HuH-7 (cell line): ENCODE data around the gene GPRASP3.
"Not testable (repeated sequence)": the region's sequence is repeated elsewhere in the genome, so short reads cannot be mapped to it uniquely, and the experiment has no call there.

Source experiments
- DNase-seq: peaks from one replicate; pipeline ENCODE4 v3.0.0; 2011; ENCODE audit warnings: low spot score

Gene GPRASP3, protein sequence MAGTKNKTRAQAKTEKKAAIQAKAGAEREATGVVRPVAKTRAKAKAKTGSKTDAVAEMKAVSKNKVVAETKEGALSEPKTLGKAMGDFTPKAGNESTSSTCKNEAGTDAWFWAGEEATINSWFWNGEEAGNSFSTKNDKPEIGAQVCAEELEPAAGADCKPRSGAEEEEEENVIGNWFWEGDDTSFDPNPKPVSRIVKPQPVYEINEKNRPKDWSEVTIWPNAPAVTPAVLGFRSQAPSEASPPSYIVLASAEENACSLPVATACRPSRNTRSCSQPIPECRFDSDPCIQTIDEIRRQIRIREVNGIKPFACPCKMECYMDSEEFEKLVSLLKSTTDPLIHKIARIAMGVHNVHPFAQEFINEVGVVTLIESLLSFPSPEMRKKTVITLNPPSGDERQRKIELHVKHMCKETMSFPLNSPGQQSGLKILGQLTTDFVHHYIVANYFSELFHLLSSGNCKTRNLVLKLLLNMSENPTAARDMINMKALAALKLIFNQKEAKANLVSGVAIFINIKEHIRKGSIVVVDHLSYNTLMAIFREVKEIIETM

DNA sequence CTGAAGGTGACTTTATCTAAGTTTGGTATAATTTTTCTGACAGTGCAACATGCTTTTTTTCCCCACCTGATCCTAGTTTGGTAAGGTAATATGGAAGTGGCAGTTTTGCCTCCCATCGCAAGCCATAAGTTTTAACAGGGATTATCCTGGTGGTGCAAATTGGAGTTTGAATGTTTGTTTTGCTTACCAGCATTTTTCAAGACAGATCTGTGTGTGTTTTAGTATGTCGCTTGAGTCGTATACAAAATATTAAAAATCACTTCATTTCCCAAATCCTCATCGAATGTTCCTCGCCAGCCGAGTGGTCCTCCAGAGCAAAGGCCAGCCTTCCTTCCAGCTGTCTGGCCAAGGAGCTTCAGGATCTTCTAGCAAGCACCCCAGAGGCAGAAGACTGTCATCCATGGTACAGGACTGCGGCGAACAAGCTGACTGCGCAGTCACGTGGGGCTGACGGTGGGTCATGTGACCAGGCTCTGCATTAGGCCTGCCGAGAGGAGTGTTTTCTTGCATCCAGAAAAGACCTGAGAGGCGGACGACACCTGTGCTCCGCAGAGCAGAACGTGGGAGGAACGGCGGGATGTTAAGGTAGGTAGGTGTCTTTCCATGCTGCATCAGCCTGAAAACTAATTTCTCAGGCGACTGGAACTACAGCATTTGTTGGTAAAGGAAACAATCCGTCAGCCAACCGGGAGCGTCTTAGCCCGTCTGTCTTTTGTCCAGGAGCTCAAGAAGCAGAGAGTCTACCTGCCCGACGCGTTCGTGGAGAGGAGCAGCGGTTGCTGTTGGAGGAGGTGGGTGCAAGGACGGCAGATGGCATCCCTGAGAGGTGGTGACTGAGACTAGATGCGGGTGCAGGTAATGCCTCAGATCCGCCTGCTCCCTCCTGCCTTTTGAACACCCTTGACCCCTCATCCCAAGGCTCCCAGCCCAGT, at the start of gene GPRASP3:
Gene GPRASP3, plus strand, starts transcription at position 507 of the 932 bp plus-strand sequence. CDS start 28,253 bp downstream, outside the sequence.
- DNase-seq, result peak; percentile 62

DNA sequence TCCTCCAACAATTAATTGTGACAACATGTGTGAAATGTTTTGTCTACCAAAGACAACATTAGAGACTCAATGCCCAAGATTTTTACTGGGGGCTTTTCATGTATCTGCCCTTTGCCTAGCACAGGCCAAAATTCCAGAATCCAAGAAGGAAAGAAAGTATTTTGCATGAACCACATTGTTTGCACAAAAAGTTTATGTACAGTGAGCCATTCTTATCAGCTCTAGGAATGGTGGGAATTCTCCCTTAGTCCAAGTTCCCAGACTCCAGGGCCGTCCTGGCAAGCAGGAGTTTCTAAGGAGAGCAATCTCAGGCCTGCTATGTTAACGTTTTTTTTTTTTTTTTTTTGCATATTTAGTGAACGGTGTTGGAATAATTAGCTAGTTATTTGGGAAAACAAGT, 47.7 kb upstream of the GPRASP3 start:
- no peak for DNase-seq

DNA sequence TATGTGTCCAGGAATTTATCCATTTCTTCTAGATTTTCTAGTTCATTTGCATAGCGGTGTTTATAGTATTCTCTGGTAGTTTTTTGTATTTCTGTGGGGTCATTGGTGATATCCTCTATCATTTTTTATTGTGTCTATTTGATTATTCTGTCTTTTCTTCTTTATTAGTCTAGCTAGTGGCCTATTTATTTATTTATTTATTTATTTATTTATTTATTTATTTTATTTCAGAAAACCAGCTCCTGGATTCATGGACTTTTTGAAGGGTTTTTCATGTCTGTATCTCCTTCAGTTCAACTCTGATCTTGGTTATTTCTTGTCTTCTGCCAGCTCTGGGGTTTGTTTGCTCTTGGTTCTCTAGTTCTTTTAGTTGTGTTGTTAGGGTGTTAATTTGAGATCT, 43.1 kb upstream of the GPRASP3 start:
- DNase-seq, result not testable (repeated sequence)

DNA sequence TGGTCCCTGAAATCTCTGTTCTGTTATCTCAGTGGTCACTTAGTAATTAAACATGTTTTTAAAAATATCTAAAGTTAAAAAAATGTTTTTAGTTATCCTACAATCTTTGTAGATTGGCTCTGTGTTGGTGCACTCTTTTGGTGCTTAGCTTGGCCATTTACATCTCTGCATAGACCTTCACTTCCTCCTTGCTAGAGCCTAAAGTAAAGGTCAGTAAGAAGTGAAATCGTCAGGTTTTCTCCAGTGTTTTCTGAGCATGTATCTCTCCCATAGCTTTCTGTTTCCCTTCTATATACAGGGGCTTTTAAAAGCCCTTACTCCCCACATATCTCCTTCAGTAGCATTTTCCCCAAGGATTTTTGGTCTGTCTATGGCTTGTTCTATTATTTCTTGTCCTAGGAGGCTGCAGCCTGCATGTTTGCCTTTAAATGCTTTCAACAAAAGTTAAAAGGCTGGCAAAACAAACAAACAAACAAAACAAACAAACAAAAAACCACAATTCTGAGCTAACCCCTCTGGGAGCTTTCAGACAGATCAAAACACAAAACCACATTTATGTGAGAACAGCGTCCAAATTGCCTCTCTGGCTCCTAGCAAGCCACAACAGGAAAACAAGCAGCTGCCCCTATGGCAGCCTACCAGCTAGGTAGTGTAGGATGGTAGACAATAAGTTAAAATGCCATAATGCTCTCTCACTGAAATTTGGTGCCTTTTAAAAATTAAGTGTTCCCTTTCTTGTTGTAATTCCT, 35.6 kb upstream of the GPRASP3 start:
- no peak for DNase-seq

DNA sequence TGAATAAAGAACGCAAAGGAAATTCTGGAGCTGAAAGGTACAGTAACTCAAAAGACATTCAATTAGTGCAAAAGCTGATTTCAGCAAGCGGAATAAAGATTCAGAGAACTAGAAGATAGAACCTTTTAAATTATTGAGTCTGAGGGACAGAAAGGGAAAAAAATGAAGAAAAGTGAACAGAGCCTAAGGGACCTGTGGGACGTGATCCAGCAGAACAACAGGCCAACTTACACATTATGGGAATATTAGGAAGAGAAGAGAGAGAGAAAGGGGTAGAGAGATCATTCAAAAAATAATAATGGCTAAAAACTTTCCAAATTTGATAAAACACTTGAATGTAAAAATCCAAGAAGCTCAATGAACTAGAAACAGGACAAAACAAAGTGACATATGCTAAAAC, 25.8 kb upstream of the GPRASP3 start:
- no peak for DNase-seq

DNA sequence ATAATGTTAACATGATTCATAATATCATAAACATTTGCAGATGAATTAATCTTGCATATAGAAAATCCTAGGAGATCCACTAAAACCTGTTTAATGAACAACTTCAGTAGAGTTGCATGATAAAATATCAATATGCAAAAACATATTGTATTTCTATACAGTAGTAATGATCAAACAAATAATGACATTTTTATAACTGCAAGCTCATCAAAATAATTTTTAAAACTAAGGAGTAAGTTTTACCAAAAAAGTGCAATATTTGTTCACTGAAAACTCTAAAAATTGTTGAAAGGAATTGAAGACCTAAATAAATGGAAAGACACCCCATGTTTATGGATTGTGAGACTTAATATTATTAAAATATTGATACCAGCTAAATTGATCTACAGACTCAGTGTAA, 24.2 kb upstream of the GPRASP3 start:
- DNase-seq, result no peak

DNA sequence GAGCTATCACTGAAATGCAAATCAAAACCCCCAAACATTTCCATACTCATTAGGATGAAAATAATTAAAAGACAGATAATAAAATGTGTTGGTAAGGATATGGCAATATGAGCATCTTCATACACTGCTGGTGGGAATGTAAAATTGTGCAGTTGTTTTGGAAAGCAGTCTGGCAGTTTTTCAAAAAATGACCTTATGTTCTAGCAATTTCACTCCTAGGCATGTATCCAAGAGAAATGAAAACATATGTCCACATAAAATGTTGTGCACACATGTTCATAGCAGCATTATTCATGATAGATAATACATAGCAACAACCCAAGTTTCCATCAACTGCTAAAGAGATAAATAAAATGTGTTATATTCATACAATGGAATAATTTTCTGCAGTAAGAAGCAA, 23.0 kb upstream of the GPRASP3 start:
- no peak for DNase-seq

DNA sequence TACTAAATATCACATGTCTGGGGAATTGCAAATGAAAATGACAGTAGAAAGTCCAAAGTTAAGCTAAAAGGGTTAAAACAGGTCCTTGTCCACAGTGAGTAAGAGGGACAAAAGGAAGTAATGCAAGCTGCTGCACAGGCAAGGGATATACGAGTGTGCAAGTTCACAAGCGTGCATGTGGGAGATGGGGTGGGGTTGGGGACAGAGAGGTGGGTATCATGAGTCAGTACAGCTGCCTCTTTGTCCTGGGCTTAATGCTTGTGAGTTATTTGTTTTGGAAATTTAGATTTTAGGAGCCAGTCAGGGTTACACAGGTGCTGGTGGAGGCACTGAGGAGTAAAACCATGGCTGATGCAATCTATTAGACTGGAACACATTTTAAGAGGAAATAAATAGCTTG, 11.6 kb upstream of the GPRASP3 start:
- no peak for DNase-seq

DNA sequence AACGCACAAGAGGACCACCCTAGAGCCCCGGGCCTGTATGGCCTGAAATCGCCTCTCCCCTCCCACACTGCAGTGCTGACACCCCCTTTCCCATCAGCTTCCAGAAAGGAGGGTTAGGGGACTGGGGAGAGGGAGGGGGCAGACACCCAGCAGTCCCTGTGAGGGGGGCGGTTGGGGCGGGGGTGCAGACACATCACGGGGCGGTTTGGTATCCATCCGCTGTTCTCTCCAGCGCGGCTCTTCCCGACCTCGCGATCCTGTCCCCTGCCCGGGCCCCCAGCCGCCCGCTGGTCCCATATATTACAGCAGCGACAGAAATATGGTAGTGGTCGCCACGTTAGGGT, 8.7 kb upstream of the GPRASP3 start:
- no peak for DNase-seq

DNA sequence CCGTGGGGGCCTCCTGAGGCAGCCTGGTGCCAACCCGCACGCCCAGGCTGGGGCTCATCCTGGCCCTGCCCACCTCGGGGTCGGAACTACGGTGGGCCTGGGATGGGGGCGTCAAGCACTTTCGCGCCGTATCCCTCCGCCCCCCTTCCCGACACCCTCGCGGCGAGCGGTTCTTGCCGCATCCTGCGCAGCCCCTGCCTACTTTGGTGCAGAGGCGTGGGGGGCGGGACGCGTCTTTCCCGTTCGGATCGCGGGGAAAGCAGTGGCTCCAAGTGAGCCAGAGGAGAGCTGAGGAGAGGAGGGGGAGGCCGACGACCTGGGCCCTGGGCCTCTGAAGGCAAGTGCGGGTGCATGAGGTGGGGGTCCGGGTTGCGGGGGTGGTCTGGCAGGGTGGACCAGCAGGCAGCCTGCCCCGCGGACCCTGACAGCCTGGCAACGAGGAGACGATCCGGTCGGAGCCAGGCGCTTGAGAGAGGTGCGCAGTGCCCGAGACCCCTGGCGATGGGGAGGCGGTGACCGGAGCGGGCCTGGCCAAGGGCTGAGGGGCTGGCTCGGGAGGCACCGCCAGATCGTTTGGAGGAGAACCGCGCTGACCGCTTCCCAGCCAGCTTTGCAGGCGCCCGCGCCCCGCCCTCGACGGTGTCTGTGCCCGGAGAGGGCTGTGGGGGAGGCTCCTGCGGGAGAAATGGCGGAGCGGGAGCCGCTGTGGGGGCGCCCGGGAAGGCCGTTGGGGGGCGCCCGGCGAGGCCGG, 8.2 kb upstream of the GPRASP3 start, which contains the start of gene GPRASP2:
Gene GPRASP2, plus strand, starts transcription at position 233 of the 751 bp plus-strand sequence. CDS start 2,422 bp downstream, outside the sequence.
- peak; percentile 9 for DNase-seq

DNA sequence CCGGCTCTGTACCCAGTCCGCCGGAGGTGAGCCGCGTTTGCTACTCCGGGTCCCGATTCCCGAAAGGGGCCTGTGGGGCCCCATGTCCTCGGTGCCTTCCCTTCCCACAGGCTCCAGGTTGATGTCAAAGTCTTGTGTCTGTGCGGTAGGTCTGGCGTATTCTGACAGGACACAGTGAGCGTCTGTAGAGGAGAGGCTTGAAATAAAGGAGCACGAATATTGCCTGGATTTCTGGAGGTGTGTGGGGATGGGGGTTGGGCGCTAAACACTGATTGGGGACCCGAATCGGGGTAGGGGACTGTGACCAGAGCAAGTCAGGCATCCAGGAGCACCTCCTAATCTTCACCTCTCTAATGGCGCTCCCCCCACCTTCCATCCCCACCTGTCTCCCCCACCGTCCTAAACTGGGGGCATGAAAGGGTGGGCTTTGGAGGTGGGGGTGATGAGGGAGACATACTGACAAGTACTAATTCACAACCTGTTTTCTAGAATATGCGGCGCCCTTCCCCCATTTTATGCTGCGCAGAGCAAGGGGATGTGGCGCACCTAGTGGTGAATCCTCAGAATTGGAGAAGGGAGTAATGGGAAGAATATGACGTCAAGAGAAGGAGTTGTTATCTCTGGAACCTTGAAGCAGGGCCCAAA, 7.4 kb upstream of the GPRASP3 start:
- peak; percentile 50 for DNase-seq

DNA sequence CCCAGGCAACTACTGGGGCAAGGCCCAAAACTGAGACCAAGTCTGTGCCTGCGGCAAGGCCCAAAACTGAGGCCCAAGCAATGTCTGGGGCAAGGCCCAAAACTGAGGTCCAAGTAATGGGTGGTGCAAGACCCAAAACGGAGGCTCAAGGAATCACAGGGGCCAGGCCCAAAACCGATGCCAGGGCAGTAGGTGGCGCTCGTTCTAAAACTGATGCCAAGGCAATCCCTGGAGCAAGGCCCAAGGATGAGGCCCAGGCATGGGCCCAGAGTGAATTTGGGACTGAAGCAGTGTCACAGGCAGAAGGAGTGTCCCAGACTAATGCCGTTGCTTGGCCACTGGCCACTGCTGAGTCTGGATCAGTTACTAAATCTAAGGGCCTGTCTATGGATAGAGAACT, 5.5 kb upstream of the GPRASP3 start:
- DNase-seq, result no peak

DNA sequence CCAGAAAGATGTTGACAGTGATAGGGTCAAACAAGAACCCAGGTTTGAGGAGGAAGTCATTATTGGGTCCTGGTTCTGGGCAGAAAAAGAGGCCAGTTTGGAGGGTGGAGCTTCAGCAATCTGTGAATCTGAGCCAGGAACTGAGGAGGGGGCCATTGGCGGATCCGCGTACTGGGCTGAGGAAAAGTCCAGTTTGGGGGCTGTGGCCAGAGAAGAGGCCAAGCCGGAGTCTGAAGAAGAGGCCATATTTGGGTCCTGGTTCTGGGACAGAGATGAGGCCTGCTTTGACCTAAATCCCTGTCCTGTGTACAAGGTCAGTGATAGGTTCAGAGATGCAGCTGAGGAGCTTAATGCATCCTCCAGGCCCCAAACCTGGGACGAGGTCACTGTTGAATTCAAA, 4.6 kb upstream of the GPRASP3 start:
- no peak for DNase-seq

DNA sequence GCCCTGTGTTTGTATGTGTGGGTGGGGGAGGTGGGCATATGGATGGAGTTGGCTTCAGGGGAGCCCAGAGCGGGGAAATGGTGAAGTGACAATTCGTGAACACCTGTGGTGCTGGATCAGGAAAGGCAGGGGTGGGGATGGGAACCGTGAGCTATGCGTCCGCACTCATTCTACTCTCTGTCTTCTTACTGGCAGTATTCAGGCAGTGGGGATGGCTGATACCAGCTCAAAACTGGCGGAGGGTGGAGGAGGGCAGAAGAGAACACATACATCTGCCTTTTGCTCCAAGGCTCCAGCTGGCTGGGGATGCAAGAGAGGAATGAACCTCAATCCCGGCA, 595 bp downstream of the GPRASP3 start:
- DNase-seq, result not testable (repeated sequence)

DNA sequence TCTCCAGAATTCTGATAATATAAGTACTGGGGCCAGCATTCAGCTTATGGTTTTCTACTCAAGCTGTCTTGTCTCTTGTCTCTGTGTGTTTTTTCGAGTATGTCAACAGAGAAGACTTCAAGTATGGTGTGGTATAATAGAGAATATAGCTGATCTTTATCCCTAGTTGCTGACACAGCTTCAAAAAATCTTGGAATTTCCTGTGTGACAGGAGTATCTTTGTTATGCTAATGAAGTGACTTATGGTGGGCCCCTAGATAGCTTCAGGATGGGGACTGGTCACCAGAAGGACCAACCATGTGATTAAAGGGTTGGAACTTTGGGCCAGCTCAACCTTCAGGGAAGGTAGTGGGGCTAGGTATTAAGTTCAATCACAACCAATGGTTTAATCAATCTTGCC, 2.9 kb downstream of the GPRASP3 start:
- DNase-seq, result no peak

DNA sequence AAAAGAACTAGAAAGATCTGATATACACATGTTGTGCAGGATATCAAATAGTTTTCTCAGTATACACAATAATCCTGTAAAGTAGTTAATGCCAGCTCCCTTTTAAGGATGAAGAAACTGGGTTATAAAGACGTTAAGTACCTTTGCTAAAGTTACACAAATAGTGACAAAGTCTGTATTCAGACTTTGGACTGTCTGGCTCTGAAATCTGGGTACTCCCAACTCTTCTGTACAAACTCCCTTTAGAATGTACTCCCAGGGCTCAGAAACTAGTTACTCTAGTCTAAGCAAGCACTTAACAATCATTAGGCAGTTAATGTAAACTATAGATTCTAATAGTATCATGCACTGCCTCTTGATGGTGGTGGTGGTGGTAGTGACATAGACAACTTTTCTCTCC, 7.2 kb downstream of the GPRASP3 start:
- DNase-seq, result no peak

DNA sequence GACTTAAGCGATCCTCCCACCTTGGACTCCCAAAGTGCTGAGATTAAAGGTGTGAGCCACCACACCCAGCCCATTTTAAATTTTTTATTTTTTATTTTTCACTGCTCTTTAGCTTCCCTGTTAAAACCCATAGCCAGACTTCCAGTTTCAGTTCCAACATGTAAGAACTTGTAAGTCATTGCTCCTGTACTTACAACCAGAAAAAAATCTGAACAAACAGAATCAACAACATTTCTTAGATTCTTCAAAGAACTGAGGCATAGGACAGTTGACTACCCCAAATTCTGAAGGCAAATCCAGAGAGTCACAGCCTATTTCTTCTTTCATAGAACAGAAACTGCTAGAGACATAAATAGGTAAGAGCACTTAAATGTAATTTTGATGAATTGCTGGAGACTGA, 8.1 kb downstream of the GPRASP3 start:
- no peak for DNase-seq

DNA sequence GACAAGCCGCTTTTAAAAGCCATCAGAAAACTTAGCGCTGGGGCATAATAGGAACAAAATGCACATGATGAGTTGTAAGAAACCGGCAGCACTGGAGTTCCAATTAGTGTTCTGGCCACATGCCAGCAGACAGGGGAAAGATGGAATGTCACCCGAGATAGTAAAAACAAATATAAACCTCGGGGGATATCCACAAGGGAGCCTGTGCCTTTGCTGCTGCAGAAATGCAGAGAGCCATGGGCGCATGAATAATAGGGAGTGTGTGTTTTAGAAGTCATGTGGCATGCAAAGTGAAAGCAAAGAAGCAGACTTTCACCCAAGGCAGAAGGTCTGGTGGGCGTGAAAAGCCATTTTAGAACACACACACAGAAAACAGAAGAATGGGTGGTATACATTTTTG, 19.1 kb downstream of the GPRASP3 start:
- peak; percentile 14 for DNase-seq

DNA sequence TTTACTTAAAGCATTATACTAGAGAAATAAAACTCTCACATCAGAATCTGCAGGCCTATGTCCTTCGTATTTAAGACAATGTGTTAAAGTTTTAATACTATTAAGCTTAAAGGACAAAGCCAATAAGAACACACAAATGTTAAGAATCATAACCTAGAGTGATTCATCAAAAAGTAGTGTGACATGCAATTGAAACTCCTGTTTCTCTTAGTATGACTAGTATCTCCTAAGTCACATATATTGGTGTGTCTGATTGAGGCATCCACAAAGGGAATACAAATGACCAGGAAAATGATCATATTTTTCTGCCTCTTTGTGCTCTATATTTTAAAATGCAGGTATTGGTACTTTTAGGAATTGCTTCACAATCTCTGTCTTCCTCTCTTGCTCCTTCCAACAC, 23.8 kb downstream of the GPRASP3 start:
- DNase-seq, result no peak

DNA sequence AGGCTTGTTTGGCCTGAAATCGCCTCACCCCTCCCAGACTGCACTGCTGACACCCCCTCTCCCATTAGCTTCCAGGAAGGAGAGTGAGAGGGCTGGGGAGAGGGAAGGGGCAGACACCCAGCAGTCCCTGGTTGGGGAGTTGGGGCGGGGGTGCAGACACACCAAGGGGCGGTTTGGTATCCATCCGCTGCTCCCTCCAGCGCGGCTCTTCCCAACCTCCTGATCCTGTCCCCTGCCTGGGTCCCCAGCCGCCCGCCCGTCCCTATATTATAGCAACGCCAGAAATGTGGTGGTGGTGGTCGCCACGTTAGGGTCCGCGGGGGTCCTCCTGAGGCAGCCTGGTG, 24.9 kb downstream of the GPRASP3 start:
- DNase-seq, result no peak
